HG02642 (cell line): ENCODE measurements around the gene CTTNBP2.
"Not testable (repeated sequence)": the region's sequence is repeated elsewhere in the genome, so short reads cannot be mapped to it uniquely, and the experiment has no call there.

Source experiments
- ATAC-seq: cut with Tn5 transposase; IDR thresholded peaks from one replicate; pipeline ENCODE4 v1.9.1; 2021; ENCODE audit warnings: mild to moderate bottlenecking; ENCODE audit not compliant: unreplicated experiment, poor library complexity

CTTNBP2 gene

GRCh38 chr7:117708173-117708572 is 165.1 kb downstream of the CTTNBP2 start:
- ATAC-seq = not testable (repeated sequence)

- ATAC-seq = no peak
These were observed 166.2 kb downstream of the CTTNBP2 start for GRCh38 chr7:117707080-117707479.

- ATAC-seq = no peak
These were observed 167.0 kb downstream of the CTTNBP2 start for GRCh38 chr7:117706210-117706609.

GRCh38 chr7:117705630-117706029 is 167.6 kb downstream of the CTTNBP2 start:
- no peak for ATAC-seq

GRCh38 chr7:117704063-117704462 is 169.2 kb downstream of the CTTNBP2 start:
- ATAC-seq = no peak

- ATAC-seq = no peak
These were observed 175.2 kb downstream of the CTTNBP2 start for GRCh38 chr7:117698018-117698417.

- ATAC-seq = no peak
These were observed 180.9 kb downstream of the CTTNBP2 start for GRCh38 chr7:117692338-117692737.

- no peak for ATAC-seq
These were observed 183.1 kb downstream of the CTTNBP2 start for GRCh38 chr7:117690147-117690546.

- ATAC-seq = no peak
These were observed 183.8 kb downstream of the CTTNBP2 start for GRCh38 chr7:117689406-117689805.

- no peak for ATAC-seq
These were observed 185.1 kb downstream of the CTTNBP2 start for GRCh38 chr7:117688126-117688525.

- ATAC-seq = no peak
These were observed 186.8 kb downstream of the CTTNBP2 start for GRCh38 chr7:117686311-117686935.

GRCh38 chr7:117685795-117686194 is 187.4 kb downstream of the CTTNBP2 start:
- no peak for ATAC-seq

GRCh38 chr7:117683430-117684175 is 189.6 kb downstream of the CTTNBP2 start:
- no peak for ATAC-seq

- ATAC-seq = no peak
These were observed 190.4 kb downstream of the CTTNBP2 start for GRCh38 chr7:117682681-117683385.

- no peak for ATAC-seq
These were observed 194.1 kb downstream of the CTTNBP2 start for GRCh38 chr7:117679120-117679519.

- no peak for ATAC-seq
These were observed 197.5 kb downstream of the CTTNBP2 start for GRCh38 chr7:117675497-117676435.

GRCh38 chr7:117674617-117675016 is 198.6 kb downstream of the CTTNBP2 start:
- no peak for ATAC-seq

GRCh38 chr7:117673839-117674238 is 199.4 kb downstream of the CTTNBP2 start:
- no peak for ATAC-seq

- ATAC-seq = no peak
These were observed 199.9 kb downstream of the CTTNBP2 start for GRCh38 chr7:117673367-117673766.

GRCh38 chr7:117672453-117672852 is 200.8 kb downstream of the CTTNBP2 start:
- no peak for ATAC-seq
